HL-60 (cell line): ENCODE measurements around the gene FAM32A.

ENCODE experiments used
- TF ChIP-seq, protein P1 (sequence below): IDR thresholded peaks from one replicate; pipeline ENCODE4 v1.5.1; 2011; ENCODE audit warnings: low read length, control low read depth, inconsistent platforms; ENCODE audit not compliant: insufficient read depth
- TF ChIP-seq, protein P2 (sequence below): IDR thresholded peaks from 2 replicates; pipeline ENCODE4 v1.6.1; 2012; ENCODE audit warnings: low read depth; ENCODE audit not compliant: insufficient replicate concordance

DNA sequence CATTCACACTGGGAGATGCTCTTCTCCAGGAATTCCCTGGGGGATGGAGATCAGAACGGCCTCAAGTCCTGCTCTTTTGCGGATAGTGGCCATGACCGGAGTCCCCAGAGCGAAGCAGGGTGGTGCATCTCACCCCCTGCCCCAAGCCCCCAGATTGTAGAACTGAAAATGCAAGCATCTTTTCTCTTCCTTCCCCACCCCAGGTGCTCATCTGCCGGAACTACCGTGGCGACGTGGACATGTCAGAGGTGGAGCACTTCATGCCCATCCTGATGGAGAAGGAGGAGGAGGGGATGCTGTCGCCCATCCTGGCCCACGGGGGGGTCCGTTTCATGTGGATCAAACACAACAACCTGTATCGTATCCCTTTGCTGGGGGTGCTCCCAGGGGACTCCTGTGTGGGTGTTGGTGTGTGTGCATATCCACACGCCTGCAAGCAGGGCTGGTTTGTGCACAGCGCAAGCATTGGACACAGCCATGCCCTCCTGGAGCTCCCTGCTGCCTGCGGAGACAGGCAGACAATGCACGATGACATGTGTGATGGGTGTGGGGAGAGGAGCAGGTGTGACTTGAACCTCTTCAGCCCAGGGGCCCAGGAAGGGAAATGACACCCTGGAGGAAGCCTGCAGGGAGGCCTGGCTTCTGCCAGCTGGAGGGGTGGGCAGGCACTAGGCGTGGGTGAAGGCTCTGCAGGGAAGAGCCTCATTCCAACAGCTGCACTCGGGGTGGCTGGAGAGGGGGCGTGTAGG is 18.2 kb downstream of the FAM32A start:
- TF ChIP-seq, protein P1, sequence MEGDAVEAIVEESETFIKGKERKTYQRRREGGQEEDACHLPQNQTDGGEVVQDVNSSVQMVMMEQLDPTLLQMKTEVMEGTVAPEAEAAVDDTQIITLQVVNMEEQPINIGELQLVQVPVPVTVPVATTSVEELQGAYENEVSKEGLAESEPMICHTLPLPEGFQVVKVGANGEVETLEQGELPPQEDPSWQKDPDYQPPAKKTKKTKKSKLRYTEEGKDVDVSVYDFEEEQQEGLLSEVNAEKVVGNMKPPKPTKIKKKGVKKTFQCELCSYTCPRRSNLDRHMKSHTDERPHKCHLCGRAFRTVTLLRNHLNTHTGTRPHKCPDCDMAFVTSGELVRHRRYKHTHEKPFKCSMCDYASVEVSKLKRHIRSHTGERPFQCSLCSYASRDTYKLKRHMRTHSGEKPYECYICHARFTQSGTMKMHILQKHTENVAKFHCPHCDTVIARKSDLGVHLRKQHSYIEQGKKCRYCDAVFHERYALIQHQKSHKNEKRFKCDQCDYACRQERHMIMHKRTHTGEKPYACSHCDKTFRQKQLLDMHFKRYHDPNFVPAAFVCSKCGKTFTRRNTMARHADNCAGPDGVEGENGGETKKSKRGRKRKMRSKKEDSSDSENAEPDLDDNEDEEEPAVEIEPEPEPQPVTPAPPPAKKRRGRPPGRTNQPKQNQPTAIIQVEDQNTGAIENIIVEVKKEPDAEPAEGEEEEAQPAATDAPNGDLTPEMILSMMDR = no peak
- TF ChIP-seq, protein P2, sequence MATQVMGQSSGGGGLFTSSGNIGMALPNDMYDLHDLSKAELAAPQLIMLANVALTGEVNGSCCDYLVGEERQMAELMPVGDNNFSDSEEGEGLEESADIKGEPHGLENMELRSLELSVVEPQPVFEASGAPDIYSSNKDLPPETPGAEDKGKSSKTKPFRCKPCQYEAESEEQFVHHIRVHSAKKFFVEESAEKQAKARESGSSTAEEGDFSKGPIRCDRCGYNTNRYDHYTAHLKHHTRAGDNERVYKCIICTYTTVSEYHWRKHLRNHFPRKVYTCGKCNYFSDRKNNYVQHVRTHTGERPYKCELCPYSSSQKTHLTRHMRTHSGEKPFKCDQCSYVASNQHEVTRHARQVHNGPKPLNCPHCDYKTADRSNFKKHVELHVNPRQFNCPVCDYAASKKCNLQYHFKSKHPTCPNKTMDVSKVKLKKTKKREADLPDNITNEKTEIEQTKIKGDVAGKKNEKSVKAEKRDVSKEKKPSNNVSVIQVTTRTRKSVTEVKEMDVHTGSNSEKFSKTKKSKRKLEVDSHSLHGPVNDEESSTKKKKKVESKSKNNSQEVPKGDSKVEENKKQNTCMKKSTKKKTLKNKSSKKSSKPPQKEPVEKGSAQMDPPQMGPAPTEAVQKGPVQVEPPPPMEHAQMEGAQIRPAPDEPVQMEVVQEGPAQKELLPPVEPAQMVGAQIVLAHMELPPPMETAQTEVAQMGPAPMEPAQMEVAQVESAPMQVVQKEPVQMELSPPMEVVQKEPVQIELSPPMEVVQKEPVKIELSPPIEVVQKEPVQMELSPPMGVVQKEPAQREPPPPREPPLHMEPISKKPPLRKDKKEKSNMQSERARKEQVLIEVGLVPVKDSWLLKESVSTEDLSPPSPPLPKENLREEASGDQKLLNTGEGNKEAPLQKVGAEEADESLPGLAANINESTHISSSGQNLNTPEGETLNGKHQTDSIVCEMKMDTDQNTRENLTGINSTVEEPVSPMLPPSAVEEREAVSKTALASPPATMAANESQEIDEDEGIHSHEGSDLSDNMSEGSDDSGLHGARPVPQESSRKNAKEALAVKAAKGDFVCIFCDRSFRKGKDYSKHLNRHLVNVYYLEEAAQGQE = no peak
